ENCODE results near the gene GRID1. TPM values are rescaled to one million over a fixed set of nuclear protein-coding genes. Genes with fewer than 3 reads are reported as not detected.

GRID1 gene
- total and polyA plus RNA-seq, 2 experiments from 2014 or later = not detected

GRCh38 chr10:86107131-86107530 is 259.5 kb downstream of the GRID1 start:
- H3K79me2 ChIP-seq (ENCODE audit: insufficient read depth) = no peaks in the 10 kb centered on the region
- H3K4me1 ChIP-seq (ENCODE audit: insufficient read depth) = no peaks in the 10 kb centered on the region
- H2AFZ ChIP-seq = no peak overlapping the region
- TF ChIP-seq EZH2phosphoT487 (IDR thresholded peaks at IDR 0.05; ENCODE audit: insufficient read depth, low read depth) (no peak), EZH2 (IDR thresholded peaks at IDR 0.05; ENCODE audit: insufficient read depth, poor library complexity, severe bottlenecking) (no peak)
- no peak for DNase-seq
- no peaks in the 10 kb centered on the region for H3K9me2 ChIP-seq (ENCODE audit: insufficient read depth)
- 49 to 62% methylated on average over 6 of the region's 6 CpGs for WGBS, 2 experiments (ENCODE audit: low coverage in 1 of 2, low lambda C conversion rate in 2 of 2, missing lambda C conversion rate in 2 of 2)
- no peak overlapping the region for H3K27ac ChIP-seq
- H3K9me3 ChIP-seq (ENCODE audit: low read depth) = no peaks in the 10 kb centered on the region
- H4K20me1 ChIP-seq (ENCODE audit: insufficient read depth) = no peaks in the 10 kb centered on the region
- in situ Hi-C loops (cut with MboI) = no loop called here
- H3F3A ChIP-seq (ENCODE audit: insufficient read depth) = no peaks in the 10 kb centered on the region
- no peak overlapping the region for H3K9ac ChIP-seq
- H3K27me3 ChIP-seq (replicated peaks; ENCODE audit: insufficient read depth) = no peaks in the 10 kb centered on the region
- H3K4me2 ChIP-seq (ENCODE audit: unreplicated experiment) = no peak overlapping the region
- no peaks in the 10 kb centered on the region for H3K36me3 ChIP-seq (ENCODE audit: low read depth)
- no peak overlapping the region for H3K4me3 ChIP-seq

GRCh38 chr10:86106616-86107015 is 260.0 kb downstream of the GRID1 start:
- Histone ChIP-seq H3F3A (ENCODE audit: insufficient read depth) (no peaks in the 10 kb centered on the region), H3K4me3 (no peak overlapping the region), H3K27me3 (replicated peaks; ENCODE audit: insufficient read depth) (no peaks in the 10 kb centered on the region), H3K36me3 (ENCODE audit: low read depth) (no peaks in the 10 kb centered on the region), H2AFZ (no peak overlapping the region), H3K27ac (no peak overlapping the region), H3K79me2 (ENCODE audit: insufficient read depth) (no peaks in the 10 kb centered on the region), H3K4me2 (ENCODE audit: unreplicated experiment) (no peak overlapping the region), H4K20me1 (ENCODE audit: insufficient read depth) (no peaks in the 10 kb centered on the region), H3K9ac (no peak overlapping the region), H3K9me2 (ENCODE audit: insufficient read depth) (no peaks in the 10 kb centered on the region), H3K4me1 (ENCODE audit: insufficient read depth) (no peaks in the 10 kb centered on the region), H3K9me3 (ENCODE audit: low read depth) (no peaks in the 10 kb centered on the region)
- TF ChIP-seq EZH2 (IDR thresholded peaks at IDR 0.05; ENCODE audit: insufficient read depth, poor library complexity, severe bottlenecking) (no peak), EZH2phosphoT487 (IDR thresholded peaks at IDR 0.05; ENCODE audit: insufficient read depth, low read depth) (no peak)
- in situ Hi-C loops (cut with MboI) = no loop called here
- no peak for DNase-seq
- 56 to 60% methylated on average over 8 of the region's 8 CpGs for WGBS, 2 experiments (ENCODE audit: low coverage in 1 of 2, low lambda C conversion rate in 2 of 2, missing lambda C conversion rate in 2 of 2)

DNA sequence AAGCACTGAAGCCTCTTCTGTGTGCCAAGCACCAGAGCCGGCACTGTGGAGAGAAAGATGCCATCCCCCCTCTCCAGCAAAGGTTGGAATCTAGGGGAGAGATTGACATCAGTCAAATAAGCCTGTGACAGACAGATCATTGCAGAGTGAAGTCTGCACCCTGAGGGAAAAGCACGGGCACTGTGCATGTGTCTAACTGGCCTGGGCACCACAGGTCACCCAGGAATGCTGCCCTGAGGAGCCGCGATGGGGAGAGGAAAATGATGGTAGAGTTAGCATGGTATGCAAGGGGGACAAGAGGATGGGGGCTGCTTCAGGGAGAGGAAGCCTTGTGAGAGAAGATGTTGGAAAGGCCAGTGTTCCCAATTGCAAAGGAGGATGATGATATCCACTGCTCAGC is 261.0 kb downstream of the GRID1 start:
- Histone ChIP-seq H3K4me2 (ENCODE audit: unreplicated experiment) (no peak overlapping the region), H3K9ac (no peak overlapping the region), H3K4me1 (ENCODE audit: insufficient read depth) (no peaks in the 10 kb centered on the region), H3F3A (ENCODE audit: insufficient read depth) (no peaks in the 10 kb centered on the region), H3K36me3 (ENCODE audit: low read depth) (no peaks in the 10 kb centered on the region), H3K27me3 (replicated peaks; ENCODE audit: insufficient read depth) (no peaks in the 10 kb centered on the region), H3K79me2 (ENCODE audit: insufficient read depth) (no peaks in the 10 kb centered on the region), H3K9me3 (ENCODE audit: low read depth) (no peaks in the 10 kb centered on the region), H3K9me2 (ENCODE audit: insufficient read depth) (no peaks in the 10 kb centered on the region), H4K20me1 (ENCODE audit: insufficient read depth) (no peaks in the 10 kb centered on the region), H2AFZ (no peak overlapping the region), H3K27ac (no peak overlapping the region), H3K4me3 (no peak overlapping the region)
- DNase-seq = no peak
- TF ChIP-seq EZH2 (IDR thresholded peaks at IDR 0.05; ENCODE audit: insufficient read depth, poor library complexity, severe bottlenecking) = no peak
- no peak for TF ChIP-seq EZH2phosphoT487 (IDR thresholded peaks at IDR 0.05; ENCODE audit: insufficient read depth, low read depth)
- in situ Hi-C loops (cut with MboI) = no loop called here
- WGBS, 2 experiments (ENCODE audit: low coverage in 1 of 2, low lambda C conversion rate in 2 of 2, missing lambda C conversion rate in 2 of 2) = 47 to 52% methylated on average over 4 of the region's 4 CpGs

- Histone ChIP-seq H3K9ac (no peak overlapping the region), H3K4me3 (no peak overlapping the region), H3K4me1 (ENCODE audit: insufficient read depth) (no peaks in the 10 kb centered on the region), H3K4me2 (ENCODE audit: unreplicated experiment) (no peak overlapping the region), H3K27me3 (replicated peaks; ENCODE audit: insufficient read depth) (no peaks in the 10 kb centered on the region), H3K79me2 (ENCODE audit: insufficient read depth) (no peaks in the 10 kb centered on the region), H3K9me3 (ENCODE audit: low read depth) (no peaks in the 10 kb centered on the region), H3K36me3 (ENCODE audit: low read depth) (no peaks in the 10 kb centered on the region), H3K9me2 (ENCODE audit: insufficient read depth) (no peaks in the 10 kb centered on the region), H2AFZ (no peak overlapping the region), H3K27ac (no peak overlapping the region), H3F3A (ENCODE audit: insufficient read depth) (no peaks in the 10 kb centered on the region), H4K20me1 (ENCODE audit: insufficient read depth) (no peaks in the 10 kb centered on the region)
- DNase-seq = no peak
- in situ Hi-C loops (cut with MboI) = no loop called here
- TF ChIP-seq EZH2 (IDR thresholded peaks at IDR 0.05; ENCODE audit: insufficient read depth, poor library complexity, severe bottlenecking) = no peak
- no peak for TF ChIP-seq EZH2phosphoT487 (IDR thresholded peaks at IDR 0.05; ENCODE audit: insufficient read depth, low read depth)
- 41 to 56% methylated on average over 4 of the region's 4 CpGs for WGBS, 2 experiments (ENCODE audit: low coverage in 1 of 2, low lambda C conversion rate in 2 of 2, missing lambda C conversion rate in 2 of 2)
These were observed 261.4 kb downstream of the GRID1 start for GRCh38 chr10:86105181-86105580.

- H3F3A ChIP-seq (ENCODE audit: insufficient read depth) = no peaks in the 10 kb centered on the region
- no peaks in the 10 kb centered on the region for H3K9me3 ChIP-seq (ENCODE audit: low read depth)
- in situ Hi-C loops (cut with MboI) = no loop called here
- TF ChIP-seq EZH2 (IDR thresholded peaks at IDR 0.05; ENCODE audit: insufficient read depth, poor library complexity, severe bottlenecking) = no peak
- no peak for TF ChIP-seq EZH2phosphoT487 (IDR thresholded peaks at IDR 0.05; ENCODE audit: insufficient read depth, low read depth)
- no peaks in the 10 kb centered on the region for H3K36me3 ChIP-seq (ENCODE audit: low read depth)
- H3K9ac ChIP-seq = no peak overlapping the region
- WGBS, 2 experiments (ENCODE audit: low coverage in 1 of 2, low lambda C conversion rate in 2 of 2, missing lambda C conversion rate in 2 of 2) = 39 to 41% methylated on average over 7 of the region's 7 CpGs
- no peaks in the 10 kb centered on the region for H4K20me1 ChIP-seq (ENCODE audit: insufficient read depth)
- no peak overlapping the region for H2AFZ ChIP-seq
- no peaks in the 10 kb centered on the region for H3K27me3 ChIP-seq (replicated peaks; ENCODE audit: insufficient read depth)
- H3K4me2 ChIP-seq (ENCODE audit: unreplicated experiment) = no peak overlapping the region
- no peaks in the 10 kb centered on the region for H3K4me1 ChIP-seq (ENCODE audit: insufficient read depth)
- H3K9me2 ChIP-seq (ENCODE audit: insufficient read depth) = no peaks in the 10 kb centered on the region
- no peak for DNase-seq
- H3K27ac ChIP-seq = no peak overlapping the region
- H3K4me3 ChIP-seq = no peak overlapping the region
- no peaks in the 10 kb centered on the region for H3K79me2 ChIP-seq (ENCODE audit: insufficient read depth)
These were observed 261.9 kb downstream of the GRID1 start for GRCh38 chr10:86104611-86105145.
